DOHH2 (cell line): ENCODE data around the gene IRF2BPL.

Experiments used
- H3F3A ChIP-seq: fragments of 200-600 bp; sonication (generic), shearing (Covaris generic); 2 replicates; pipeline ENCODE4 v1.6.0; 2016; ENCODE audit warnings: antibody characterized with exemption, mild to moderate bottlenecking; ENCODE audit not compliant: control insufficient read depth, insufficient read depth
- H3K27ac ChIP-seq: fragments of 200-600 bp; sonication (generic); 2 replicates; pipeline ENCODE4 v1.5.1; 2014; ENCODE audit warnings: low read depth, mild to moderate bottlenecking, low read length, moderate library complexity
- H3K27me3 ChIP-seq: fragments of 200-600 bp; sonication (generic); 2 replicates; pipeline ENCODE4 v1.6.1; 2014; ENCODE audit warnings: mild to moderate bottlenecking, low read length, mixed read lengths; ENCODE audit not compliant: control insufficient read depth
- H3K36me3 ChIP-seq: fragments of 200-600 bp; sonication (generic); 2 replicates; pipeline ENCODE4 v1.6.1; 2014; ENCODE audit warnings: mild to moderate bottlenecking, low read length, moderate library complexity, mixed read lengths; ENCODE audit not compliant: control insufficient read depth
- H3K4me1 ChIP-seq: fragments of 200-600 bp; sonication (generic); 2 replicates; pipeline ENCODE4 v1.6.1; 2014; ENCODE audit warnings: mild to moderate bottlenecking, low read length, mixed read lengths; ENCODE audit not compliant: control insufficient read depth
- H3K4me2 ChIP-seq: fragments of 200-600 bp; sonication (generic); 2 replicates; pipeline ENCODE4 v1.6.0; 2014; ENCODE audit warnings: mild to moderate bottlenecking, low read length, moderate library complexity
- H3K4me3 ChIP-seq: fragments of 200-600 bp; sonication (generic); 2 replicates; pipeline ENCODE4 v1.5.1; 2014; ENCODE audit warnings: mild to moderate bottlenecking, low read length, mixed read lengths
- H3K79me2 ChIP-seq: fragments of 200-600 bp; sonication (generic); 2 replicates; pipeline ENCODE4 v1.6.1; 2014; ENCODE audit warnings: mild to moderate bottlenecking, low read length, mixed read lengths; ENCODE audit not compliant: control insufficient read depth
- H3K9me2 ChIP-seq: fragments of 200-600 bp; sonication (generic); replicated peaks from 2 replicates; pipeline ENCODE4 v1.6.1; 2014; ENCODE audit warnings: mild to moderate bottlenecking, low read length, mixed read lengths; ENCODE audit not compliant: control insufficient read depth
- H3K9me3 ChIP-seq: fragments of 200-600 bp; sonication (generic); 2 replicates; pipeline ENCODE4 v1.6.1; 2014; ENCODE audit warnings: antibody characterized with exemption, low read length, mixed read lengths; ENCODE audit not compliant: control insufficient read depth, insufficient read depth
- H4K20me1 ChIP-seq: fragments of 200-600 bp; sonication (generic); 2 replicates; pipeline ENCODE4 v1.6.0; 2014; ENCODE audit warnings: low read depth, mild to moderate bottlenecking, antibody characterized with exemption, low read length, moderate library complexity; ENCODE audit not compliant: control insufficient read depth, insufficient read depth
- CTCF ChIP-seq: fragments of 200-600 bp; sonication (generic); IDR thresholded peaks from one replicate; pipeline ENCODE4 v1.5.1; 2014; ENCODE audit warnings: antibody characterized with exemption, mild to moderate bottlenecking, low read depth, low read length; ENCODE audit not compliant: poor library complexity, severe bottlenecking
- EZH2phosphoT487 ChIP-seq: fragments of 200-600 bp; sonication (generic); IDR thresholded peaks from 2 replicates; pipeline ENCODE4 v1.6.1; 2017; ENCODE audit warnings: borderline replicate concordance, mild to moderate bottlenecking, antibody characterized with exemption, low read length, moderate library complexity, mixed read lengths

Gene IRF2BPL

GRCh38 chr14:77002335-77002734 is 26.2 kb downstream of the IRF2BPL start:
- Histone ChIP-seq H3F3A (no peaks in the 10 kb centered on the region), H3K9me3 (no peaks in the 10 kb centered on the region), H3K36me3 (no peaks in the 10 kb centered on the region), H3K4me3 (no peak overlapping the region), H3K4me1 (peaks cover 13% of the 10 kb centered on the region), H4K20me1 (no peaks in the 10 kb centered on the region), H3K27ac (no peak overlapping the region), H3K27me3 (peaks cover 54% of the 10 kb centered on the region), H3K79me2 (no peaks in the 10 kb centered on the region), H3K9me2 (no peaks in the 10 kb centered on the region), H3K4me2 (no peak overlapping the region)
- TF ChIP-seq EZH2phosphoT487, result no peak
- no peak for TF ChIP-seq CTCF

- no peaks in the 10 kb centered on the region for H3K79me2 ChIP-seq
- H3F3A ChIP-seq, result no peaks in the 10 kb centered on the region
- H3K27ac ChIP-seq, result no peak overlapping the region
- H3K9me2 ChIP-seq, result no peaks in the 10 kb centered on the region
- peak overlapping the region; percentile 55 for H3K4me2 ChIP-seq
- peak overlapping the region; percentile 26; the same call in 1 of the 2 replicates for H3K4me3 ChIP-seq
- peaks cover 56% of the 10 kb centered on the region for H3K27me3 ChIP-seq
- TF ChIP-seq EZH2phosphoT487, result no peak
- no peak for TF ChIP-seq CTCF
- no peaks in the 10 kb centered on the region for H4K20me1 ChIP-seq
- no peaks in the 10 kb centered on the region for H3K9me3 ChIP-seq
- H3K36me3 ChIP-seq, result no peaks in the 10 kb centered on the region
- H3K4me1 ChIP-seq, result peaks cover 9% of the 10 kb centered on the region
Measured at GRCh38 chr14:77000340-77001270, 27.9 kb downstream of the IRF2BPL start.

GRCh38 chr14:76998910-76999309 is 29.6 kb downstream of the IRF2BPL start:
- TF ChIP-seq CTCF, result no peak
- no peak for TF ChIP-seq EZH2phosphoT487
- Histone ChIP-seq H3K4me2 (no peak overlapping the region), H3K9me3 (no peaks in the 10 kb centered on the region), H4K20me1 (no peaks in the 10 kb centered on the region), H3K4me3 (no peak overlapping the region), H3K9me2 (no peaks in the 10 kb centered on the region), H3K79me2 (no peaks in the 10 kb centered on the region), H3K27me3 (peaks cover 56% of the 10 kb centered on the region), H3F3A (no peaks in the 10 kb centered on the region), H3K4me1 (peaks cover 9% of the 10 kb centered on the region), H3K36me3 (no peaks in the 10 kb centered on the region), H3K27ac (no peak overlapping the region)
